H1 (cell line): Measurements from ENCODE around the gene NINJ2. TPM values are rescaled to one million over a fixed set of nuclear protein-coding genes. Genes with fewer than 3 reads are reported as not detected.

ENCODE experiments used
- CTCF ChIA-PET: fragments of 300-600 bp; sonication (Branson Sonifier 250); formaldehyde crosslinking; loops from one replicate; lab custom pipeline; 2021; ENCODE audit not compliant: partially characterized antibody; lab: Charles Lee
- POLR2A ChIA-PET: fragments of 300-600 bp; sonication (Branson Sonifier 250); formaldehyde crosslinking; loops from one replicate; lab custom pipeline; 2021; ENCODE audit warnings: inconsistent platforms; ENCODE audit not compliant: partially characterized antibody; lab: Charles Lee
- DNase-seq, 2 experiments: peaks; one replicate each; pipeline versions ENCODE4 v3.0.0 to v3.0.0-alpha.2; 2010 to 2022; ENCODE audit warnings: low spot score in 2 of 2, low read depth in 1 of 2, mixed read lengths in 1 of 2
- FAIRE-seq: peaks from 2 replicates; lab custom pipeline; 2011; peaks lifted over from hg19 to GRCh38; lab: Jason Lieb, UNC
- H2AFZ ChIP-seq: 2 replicates; pipeline ENCODE4 v1.8.1; 2012; ENCODE audit warnings: low read length, inconsistent platforms
- H2AK5ac ChIP-seq: 2 replicates; pipeline ENCODE4 v1.6.1; 2013; ENCODE audit warnings: low read depth, low read length
- H2BK120ac ChIP-seq: replicated peaks from 2 replicates; pipeline ENCODE3; 2013; ENCODE audit warnings: low read depth, low read length, inconsistent platforms
- H2BK12ac ChIP-seq: 2 replicates; pipeline ENCODE4 v1.6.1; 2013; ENCODE audit warnings: low read depth, low read length
- H2BK15ac ChIP-seq: 2 replicates; pipeline ENCODE4 v1.6.1; 2013; ENCODE audit warnings: low read length
- H2BK20ac ChIP-seq: 2 replicates; pipeline ENCODE4 v1.6.1; 2013; ENCODE audit warnings: low read length
- H2BK5ac ChIP-seq: 2 replicates; pipeline ENCODE4 v1.6.1; 2013; ENCODE audit warnings: low read depth, low read length
- H3K14ac ChIP-seq: 2 replicates; pipeline ENCODE4 v1.6.1; 2013; ENCODE audit warnings: inconsistent platforms; ENCODE audit not compliant: insufficient read length
- H3K18ac ChIP-seq: 2 replicates; pipeline ENCODE4 v1.6.1; 2013; ENCODE audit warnings: low read length; ENCODE audit errors: extremely low read depth
- H3K23ac ChIP-seq: 2 replicates; pipeline ENCODE4 v1.6.1; 2013; ENCODE audit warnings: inconsistent platforms; ENCODE audit not compliant: insufficient read length
- H3K23me2 ChIP-seq: 2 replicates; pipeline ENCODE4 v1.6.1; 2013; ENCODE audit warnings: low read depth, low read length
- H3K27ac ChIP-seq: 2 replicates; pipeline ENCODE4 v1.6.1; 2011; ENCODE audit warnings: low read depth, low read length, inconsistent platforms
- H3K27me3 ChIP-seq, 4 experiments: replicated peaks in 1 of 4; 1 replicate in 1 of 4; 2 replicates in 3 of 4; pipeline versions ENCODE4 v1.6.1 to v1.8.1; 2011 to 2013; ENCODE audit warnings: low read length in 3 of 4, mild to moderate bottlenecking in 3 of 4, inconsistent platforms in 2 of 4, mixed read lengths in 2 of 4, moderate library complexity in 1 of 4; ENCODE audit not compliant: control insufficient read depth in 3 of 4, insufficient read depth in 3 of 4; ENCODE audit errors: extremely low read depth in 1 of 4
- H3K36me3 ChIP-seq, 4 experiments: 2 replicates each; pipeline versions ENCODE4 v1.6.1 to v1.8.1; 2011 to 2013; ENCODE audit warnings: mild to moderate bottlenecking in 4 of 4, low read length in 3 of 4, moderate library complexity in 2 of 4, control low read depth in 1 of 4, inconsistent platforms in 1 of 4; ENCODE audit not compliant: insufficient read depth in 4 of 4, control insufficient read depth in 2 of 4
- H3K4ac ChIP-seq: replicated peaks from 2 replicates; pipeline ENCODE3; 2013; ENCODE audit warnings: low read length, low read depth, mixed read lengths, inconsistent platforms; ENCODE audit not compliant: insufficient read length
- H3K4me1 ChIP-seq, 4 experiments: replicated peaks in 1 of 4; 1 replicate in 1 of 4; 2 replicates in 3 of 4; pipeline versions ENCODE4 v1.6.1 to v1.8.1; 2011 to 2013; ENCODE audit warnings: low read length in 3 of 4, inconsistent platforms in 2 of 4, mixed read lengths in 1 of 4; ENCODE audit not compliant: insufficient read depth in 4 of 4, control insufficient read depth in 3 of 4
- H3K4me2 ChIP-seq, 2 experiments: 2 replicates each; pipeline versions ENCODE4 v1.6.1 to v1.8.1; 2011 to 2013; ENCODE audit warnings: low read depth in 2 of 2, low read length in 2 of 2, control low read depth in 1 of 2, inconsistent platforms in 1 of 2, mild to moderate bottlenecking in 1 of 2; ENCODE audit not compliant: insufficient read depth in 1 of 2
- H3K4me3 ChIP-seq, 4 experiments: fragments of 200-600, 300-600 bp in 1 of 4; sonication (generic), shearing (Covaris generic), sonication (Bioruptor Twin) in 1 of 4; 2 replicates each; pipeline versions ENCODE4 v1.5.1 to v1.8.1; 2011 to 2016; ENCODE audit warnings: low read length in 4 of 4, low read depth in 3 of 4, control low read depth in 2 of 4, inconsistent platforms in 2 of 4, mild to moderate bottlenecking in 2 of 4, mixed read lengths in 1 of 4, moderate library complexity in 1 of 4; ENCODE audit not compliant: insufficient read depth in 2 of 4; ENCODE audit errors: extremely low read depth in 1 of 4
- H3K56ac ChIP-seq: replicated peaks from 2 replicates; pipeline ENCODE3; 2013; ENCODE audit warnings: low read depth, mild to moderate bottlenecking, mixed read lengths, low read length, inconsistent platforms; ENCODE audit not compliant: insufficient read length
- H3K79me1 ChIP-seq: 2 replicates; pipeline ENCODE4 v1.6.1; 2013; ENCODE audit warnings: low read depth, low read length, control low read depth
- H3K79me2 ChIP-seq, 2 experiments: 2 replicates each; pipeline versions ENCODE4 v1.6.1 to v1.8.1; 2012 to 2013; ENCODE audit warnings: low read length in 2 of 2, mild to moderate bottlenecking in 2 of 2, inconsistent platforms in 1 of 2; ENCODE audit not compliant: insufficient read depth in 2 of 2, control insufficient read depth in 1 of 2
- H3K9ac ChIP-seq, 4 experiments: replicated peaks in 1 of 4; 1 replicate in 1 of 4; 2 replicates in 3 of 4; pipeline versions ENCODE4 v1.6.1 to v1.8.1; 2011 to 2013; ENCODE audit warnings: low read depth in 3 of 4, low read length in 3 of 4, control low read depth in 2 of 4, mild to moderate bottlenecking in 2 of 4, moderate library complexity in 2 of 4, inconsistent platforms in 1 of 4; ENCODE audit errors: extremely low read depth in 1 of 4
- H3K9me3 ChIP-seq, 2 experiments: 2 replicates each; pipeline versions ENCODE4 v1.6.1 to v1.8.1; 2012 to 2013; ENCODE audit warnings: mild to moderate bottlenecking in 2 of 2, moderate library complexity in 2 of 2, control low read depth in 1 of 2, inconsistent platforms in 1 of 2, low read depth in 1 of 2, low read length in 1 of 2, mixed read lengths in 1 of 2; ENCODE audit not compliant: insufficient read depth in 2 of 2
- H4K20me1 ChIP-seq, 2 experiments: replicated peaks in 1 of 2; 2 replicates each; pipeline versions ENCODE3 to v1.8.1; 2011 to 2013; ENCODE audit warnings: inconsistent platforms in 2 of 2, low read length in 2 of 2, mild to moderate bottlenecking in 1 of 2; ENCODE audit not compliant: insufficient read depth in 2 of 2, control insufficient read depth in 1 of 2
- H4K5ac ChIP-seq: 2 replicates; pipeline ENCODE4 v1.6.1; 2013; ENCODE audit warnings: low read length, low read depth, mixed read lengths, inconsistent platforms; ENCODE audit not compliant: insufficient read length
- H4K8ac ChIP-seq: 2 replicates; pipeline ENCODE4 v1.8.0; 2013; ENCODE audit warnings: mild to moderate bottlenecking, moderate library complexity, low read length, inconsistent platforms; ENCODE audit not compliant: insufficient read depth; ENCODE audit errors: extremely low read depth
- H4K91ac ChIP-seq: replicated peaks from 2 replicates; pipeline ENCODE3; 2013; ENCODE audit warnings: low read length, mixed read lengths, inconsistent platforms; ENCODE audit not compliant: insufficient read length
- E2F6 ChIP-seq: IDR thresholded peaks from 2 replicates; pipeline ENCODE4 v1.6.1; 2012; ENCODE audit warnings: inconsistent platforms
- GABPA ChIP-seq: IDR thresholded peaks from 2 replicates; pipeline ENCODE4 v1.6.1; 2011; ENCODE audit warnings: mild to moderate bottlenecking, low read length, moderate library complexity, borderline replicate concordance; ENCODE audit not compliant: insufficient read depth
- WGBS, 2 experiments: shearing (Covaris generic) in 1 of 2; methylation state at CpG; one replicate each; pipeline versions ENCODE4 v1.1.6 to v1.1.7; 2013 to 2015; ENCODE audit warnings: low lambda C conversion rate in 2 of 2, mixed read lengths in 2 of 2, inconsistent platforms in 1 of 2, low coverage in 1 of 2, missing lambda C conversion rate in 1 of 2; ENCODE audit not compliant: insufficient replicate concordance in 2 of 2, insufficient coverage in 1 of 2, insufficient read length in 1 of 2; ENCODE audit errors: extremely low coverage in 1 of 2, missing lambda C conversion rate in 1 of 2; 5-methylcytosine and 5-hydroxymethylcytosine counted together
- polyA plus RNA-seq, 7 experiments: library from polyadenylated mRNA; depleted of rRNA in 3 of 7; stranded (reverse) in 5 of 7; unstranded in 2 of 7; fragments of >200 nt in 5 of 7; fragments of 200-250 nt in 2 of 7; gene quantifications; 1 replicate in 5 of 7; 2 replicates in 1 of 7; 4 replicates in 1 of 7; pipeline versions ENCODE4 v1.2.1 to v1.2.3, GENCODE V29; 2011 to 2013; ENCODE audit warnings: missing spikeins in 2 of 7, mixed read lengths in 2 of 7
- total RNA-seq: library from RNA; stranded (reverse); fragmentation: NEBNext Ultra II Directional; extraction: Animal tissue kit (Norgen Biotek cat#: 25700); gene quantifications from 2 replicates; pipeline ENCODE4 v1.2.1, GENCODE V29; 2021

Gene NINJ2
- total and polyA plus RNA-seq, 2 of the 8 experiments (the other 6 are each of a cell fraction or from before 2014, with no cell fraction given): 1.4 TPM; not detected in 1

- Histone ChIP-seq H3K4me3 (no peak overlapping the region), H3K9ac (no peak overlapping the region), H2AFZ (no peak overlapping the region), H3K4ac (no peak overlapping the region), H4K8ac (no peak overlapping the region), H2BK5ac (no peak overlapping the region), H3K4me1 (peaks cover 0 to 3% (median 0%) of the 10 kb centered on the region in 4 experiments; a peak in 1 of 7 replicates), H3K18ac (no peak overlapping the region), H3K79me1 (no peaks in the 10 kb centered on the region), H3K4me2 (no peak overlapping the region), H3K36me3 (no peaks in the 10 kb centered on the region), H4K91ac (no peak overlapping the region), H4K20me1 (no peaks in the 10 kb centered on the region), H4K5ac (no peak overlapping the region), H3K23me2 (no peaks in the 10 kb centered on the region), H2BK120ac (no peak overlapping the region), H3K27me3 (no peaks in the 10 kb centered on the region), H3K56ac (no peak overlapping the region), H3K14ac (no peak overlapping the region), H3K27ac (no peak overlapping the region), H3K79me2 (no peaks in the 10 kb centered on the region), H3K23ac (no peak overlapping the region), H2BK15ac (no peak overlapping the region), H2AK5ac (no peak overlapping the region), H2BK12ac (no peak overlapping the region), H2BK20ac (no peak overlapping the region), H3K9me3 (peaks cover 10 to 15% of the 10 kb centered on the region in 2 experiments; a peak in 3 of 4 replicates)
- DNase-seq: no peak
- POLR2A ChIA-PET: no interaction called here
- WGBS, 2 experiments: 88% methylated on average over 3 of the region's 3 CpGs; no CpG with 5 or more reads in 1 of the 2 experiments
- CTCF ChIA-PET: interaction anchor here (0.6 to 5.3 kb wide), 11 partner anchors 9 to 972 kb away, joined by 3 to 37 read pairs (median 5); no protein-coding TSS in a partner anchor
- TF ChIP-seq E2F6: no peak
- no peak for TF ChIP-seq GABPA
- no peak for FAIRE-seq
Observed at GRCh38 chr12:531951-532585, 131.2 kb downstream of the NINJ2 start.
